H1 (cell line): Measurements from ENCODE around the gene POLDIP2. TPM values are rescaled to one million over a fixed set of nuclear protein-coding genes. Genes with fewer than 3 reads are reported as not detected.

Experiments
- BRCA1 ChIP-seq: IDR thresholded peaks from 2 replicates; pipeline ENCODE4 v1.6.1; 2012; ENCODE audit warnings: low read depth, low read length, improper control_type of control experiment
- CHD7 ChIP-seq: fragments of 300-600 bp; sonication (generic); IDR thresholded peaks from 2 replicates; pipeline ENCODE4 v1.7.1; 2012; ENCODE audit warnings: low read length, moderate library complexity, mild to moderate bottlenecking, inconsistent platforms; ENCODE audit not compliant: insufficient replicate concordance
- CREB1 ChIP-seq: IDR thresholded peaks from 2 replicates; pipeline ENCODE4 v1.6.1; 2012; ENCODE audit warnings: inconsistent platforms
- KDM5A ChIP-seq: fragments of 200-600 bp; IDR thresholded peaks from 2 replicates; pipeline ENCODE4 v1.7.1; 2012; ENCODE audit warnings: mild to moderate bottlenecking, low read length, inconsistent platforms, mixed read lengths
- TAF7 ChIP-seq: optimal IDR thresholded peaks from 2 replicates; pipeline ENCODE3; 2011; ENCODE audit warnings: low read depth, mild to moderate bottlenecking, inconsistent platforms, low read length, moderate library complexity, borderline replicate concordance
- polyA plus RNA-seq, 7 experiments: library from polyadenylated mRNA; depleted of rRNA in 3 of 7; stranded (reverse) in 5 of 7; unstranded in 2 of 7; fragments of >200 nt in 5 of 7; fragments of 200-250 nt in 2 of 7; gene quantifications; 1 replicate in 5 of 7; 2 replicates in 1 of 7; 4 replicates in 1 of 7; pipeline versions ENCODE4 v1.2.1 to v1.2.3, GENCODE V29; 2011 to 2013; ENCODE audit warnings: missing spikeins in 2 of 7, mixed read lengths in 2 of 7
- total RNA-seq: library from RNA; stranded (reverse); fragmentation: NEBNext Ultra II Directional; extraction: Animal tissue kit (Norgen Biotek cat#: 25700); gene quantifications from 2 replicates; pipeline ENCODE4 v1.2.1, GENCODE V29; 2021

POLDIP2 gene
- total and polyA plus RNA-seq, 2 of the 8 experiments (the other 6 are each of a cell fraction or from before 2014, with no cell fraction given): 74.0 to 76.1 TPM

- TF ChIP-seq CHD7: no peak
- TF ChIP-seq BRCA1: no peak
- no peak for TF ChIP-seq TAF7
- TF ChIP-seq KDM5A: no peak
- no peak for TF ChIP-seq CREB1
- TF ChIP-seq, all 59 proteins: peak for 0
Measured at GRCh38 chr17:28399808-28400207, 42.5 kb upstream of the POLDIP2 start (continued).
